ENCODE data around the gene INPP1.
A peak's percentile ranks its signal among the peaks of the same experiment; 100 is the strongest.

DNA sequence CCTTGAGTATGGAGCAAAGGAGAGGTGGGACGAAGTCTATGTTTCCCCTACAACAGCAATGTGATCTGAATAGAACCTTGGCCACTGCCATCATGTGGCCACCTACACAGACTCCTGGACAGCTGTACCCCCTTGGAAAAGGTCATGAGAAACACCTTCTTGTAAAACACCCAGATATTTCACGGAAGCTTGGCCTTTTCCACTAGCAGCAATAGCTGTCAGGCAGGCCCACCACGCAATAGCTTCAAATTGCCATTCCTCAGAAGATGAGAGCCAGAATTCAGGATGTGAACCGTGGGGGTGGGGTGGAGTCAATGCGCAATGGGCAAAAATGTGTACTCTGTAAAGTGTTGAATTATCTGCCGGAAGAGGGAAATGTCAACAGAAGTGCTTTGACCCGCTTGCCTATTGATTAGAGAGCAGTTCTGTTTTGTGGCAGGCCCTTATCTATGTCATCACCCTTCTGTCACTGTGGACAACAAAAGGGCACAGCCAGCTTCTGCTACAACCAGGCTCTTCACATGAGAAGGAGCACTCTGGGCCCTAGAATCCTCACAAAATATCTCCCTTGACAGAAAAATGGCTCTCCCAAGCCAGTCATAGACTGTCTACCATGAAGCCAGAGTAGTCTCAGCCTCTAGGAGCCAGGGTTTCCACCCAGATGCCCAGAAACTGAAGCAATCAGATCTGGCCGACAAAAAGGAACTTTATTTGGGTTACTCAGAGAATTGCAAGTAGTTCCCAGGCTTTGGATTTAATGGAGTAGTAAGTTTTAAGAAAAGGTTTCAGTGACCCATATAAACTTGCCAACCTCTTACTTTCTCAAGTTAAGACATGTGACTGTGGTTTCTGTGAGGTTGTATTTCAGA, 9.5 kb downstream of the INPP1 start:
- TF ChIP-seq POLR2AphosphoS5 (IDR thresholded peaks at IDR 0.05; ENCODE audit: low read depth, low read length) (no peak), CTCF (IDR thresholded peaks at IDR 0.05) (no peak), SIN3A (IDR thresholded peaks at IDR 0.05; ENCODE audit: borderline replicate concordance, low read depth, low read length) (no peak), RCOR1 (IDR thresholded peaks at IDR 0.05; ENCODE audit: low read length) (no peak), FOSL2 (IDR thresholded peaks at IDR 0.05; ENCODE audit: borderline replicate concordance, low read depth) (no peak), RAD21 (IDR thresholded peaks at IDR 0.05; ENCODE audit: low read length) (no peak), EP300 (IDR thresholded peaks at IDR 0.05; ENCODE audit: borderline replicate concordance in 1 of 2, low read depth in 1 of 2, low read length in 1 of 2) (peak in 1 of 2 experiments; percentile 40; a peak in 1 of 4 replicates), EZH2phosphoT487 (IDR thresholded peaks at IDR 0.05; ENCODE audit: borderline replicate concordance, low read depth) (no peak), YY1 (IDR thresholded peaks at IDR 0.05; ENCODE audit: low read depth) (no peak), FOXJ3 (CRISPR knock-in tag; IDR thresholded peaks at IDR 0.05) (0 out of 2 replicates have a peak, but pooled peaks have one; percentile 40), MEF2A (IDR thresholded peaks at IDR 0.05; ENCODE audit: borderline replicate concordance, low read depth) (no peak), ZBTB33 (IDR thresholded peaks at IDR 0.05; ENCODE audit: borderline replicate concordance, low read depth) (no peak), RFX5 (IDR thresholded peaks at IDR 0.05; ENCODE audit: low read length) (no peak)
- TF ChIP-seq, protein P1, sequence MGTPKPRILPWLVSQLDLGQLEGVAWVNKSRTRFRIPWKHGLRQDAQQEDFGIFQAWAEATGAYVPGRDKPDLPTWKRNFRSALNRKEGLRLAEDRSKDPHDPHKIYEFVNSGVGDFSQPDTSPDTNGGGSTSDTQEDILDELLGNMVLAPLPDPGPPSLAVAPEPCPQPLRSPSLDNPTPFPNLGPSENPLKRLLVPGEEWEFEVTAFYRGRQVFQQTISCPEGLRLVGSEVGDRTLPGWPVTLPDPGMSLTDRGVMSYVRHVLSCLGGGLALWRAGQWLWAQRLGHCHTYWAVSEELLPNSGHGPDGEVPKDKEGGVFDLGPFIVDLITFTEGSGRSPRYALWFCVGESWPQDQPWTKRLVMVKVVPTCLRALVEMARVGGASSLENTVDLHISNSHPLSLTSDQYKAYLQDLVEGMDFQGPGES (IDR thresholded peaks at IDR 0.05; ENCODE audit: low read depth, low read length), result no peak
